Brain microvascular endothelial cell (primary cell): ENCODE measurements around the gene CRY1.

Source experiments
- DNase-seq: peaks from one replicate; pipeline ENCODE4 v3.0.0-alpha.2; 2020
- H3K27ac ChIP-seq: fragments of 250-450 bp; sonication (Bioruptor Pico); 2 replicates; pipeline ENCODE4 v1.5.1; 2020; ENCODE audit warnings: mild to moderate bottlenecking, moderate library complexity
- H3K27me3 ChIP-seq: fragments of 250-450 bp; sonication (Bioruptor Pico); replicated peaks from 2 replicates; pipeline ENCODE4 v1.5.1; 2020; ENCODE audit warnings: mild to moderate bottlenecking
- H3K36me3 ChIP-seq: fragments of 250-450 bp; sonication (Bioruptor Pico); replicated peaks from 2 replicates; pipeline ENCODE4 v1.5.1; 2020; ENCODE audit warnings: mild to moderate bottlenecking
- H3K4me3 ChIP-seq: 2 replicates; pipeline ENCODE4 v1.5.1; 2011; ENCODE audit warnings: low read depth, mild to moderate bottlenecking, control low read depth, low read length, moderate library complexity
- in situ Hi-C: cut with HindIII; loops from 2 replicates; pipeline ENCODE4 v1.10.0; 2017; ENCODE audit warnings: low sequenced_read_pairs, low pct_ligation_motif_present
- TF ChIP-seq, protein P1 (sequence below): IDR thresholded peaks from 2 replicates; pipeline ENCODE4 v1.5.1; 2011; ENCODE audit warnings: low read depth, mild to moderate bottlenecking, moderate library complexity, low read length, control low read depth, inconsistent platforms; ENCODE audit errors: missing control alignments

CRY1 gene

GRCh38 chr12:107093417-107094182, at the start of gene CRY1:
Gene CRY1 (minus strand): TSS chr12:107093549. CDS start chr12:107092961, 588 bp downstream.
- no peaks in the 10 kb centered on the region for H3K36me3 ChIP-seq
- in situ Hi-C loops, result no loop called here
- no peaks in the 10 kb centered on the region for H3K27me3 ChIP-seq
- peak within 1 kb of the TSS; percentile 91 for H3K4me3 ChIP-seq
- TF ChIP-seq, protein P1, sequence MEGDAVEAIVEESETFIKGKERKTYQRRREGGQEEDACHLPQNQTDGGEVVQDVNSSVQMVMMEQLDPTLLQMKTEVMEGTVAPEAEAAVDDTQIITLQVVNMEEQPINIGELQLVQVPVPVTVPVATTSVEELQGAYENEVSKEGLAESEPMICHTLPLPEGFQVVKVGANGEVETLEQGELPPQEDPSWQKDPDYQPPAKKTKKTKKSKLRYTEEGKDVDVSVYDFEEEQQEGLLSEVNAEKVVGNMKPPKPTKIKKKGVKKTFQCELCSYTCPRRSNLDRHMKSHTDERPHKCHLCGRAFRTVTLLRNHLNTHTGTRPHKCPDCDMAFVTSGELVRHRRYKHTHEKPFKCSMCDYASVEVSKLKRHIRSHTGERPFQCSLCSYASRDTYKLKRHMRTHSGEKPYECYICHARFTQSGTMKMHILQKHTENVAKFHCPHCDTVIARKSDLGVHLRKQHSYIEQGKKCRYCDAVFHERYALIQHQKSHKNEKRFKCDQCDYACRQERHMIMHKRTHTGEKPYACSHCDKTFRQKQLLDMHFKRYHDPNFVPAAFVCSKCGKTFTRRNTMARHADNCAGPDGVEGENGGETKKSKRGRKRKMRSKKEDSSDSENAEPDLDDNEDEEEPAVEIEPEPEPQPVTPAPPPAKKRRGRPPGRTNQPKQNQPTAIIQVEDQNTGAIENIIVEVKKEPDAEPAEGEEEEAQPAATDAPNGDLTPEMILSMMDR, result no peak
- peak within 1 kb of the TSS; percentile 92 for H3K27ac ChIP-seq
- DNase-seq, result peak; percentile 91

DNA sequence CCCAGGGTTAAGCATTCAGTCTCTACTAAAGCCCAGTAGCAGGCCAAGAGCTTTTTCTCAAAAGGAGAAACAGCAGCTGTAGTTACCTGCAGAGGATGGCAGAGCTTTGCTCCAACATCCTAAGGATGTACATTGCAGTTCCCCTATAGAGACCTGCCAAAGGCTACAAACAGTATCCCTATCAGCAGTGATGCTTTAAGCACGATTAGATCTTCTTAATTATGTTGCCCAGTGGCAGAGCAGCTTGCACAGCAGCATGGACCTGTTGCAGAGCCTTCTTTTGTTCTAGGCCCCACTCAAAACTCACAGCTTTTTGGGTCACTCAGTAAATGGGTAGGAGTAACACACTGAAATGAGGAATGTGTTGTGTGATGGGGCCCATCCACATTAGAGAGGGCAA, 46.4 kb upstream of the CRY1 start:
- no peaks in the 10 kb centered on the region for H3K36me3 ChIP-seq
- H3K27me3 ChIP-seq, result no peaks in the 10 kb centered on the region
- DNase-seq, result no peak
- in situ Hi-C loops, result loop anchor here (25.0 kb wide), 1 partner anchor 473 kb away; no protein-coding TSS in a partner anchor
- H3K27ac ChIP-seq, result no peak overlapping the region
- H3K4me3 ChIP-seq, result no peak overlapping the region
- TF ChIP-seq, protein P1, result no peak

DNA sequence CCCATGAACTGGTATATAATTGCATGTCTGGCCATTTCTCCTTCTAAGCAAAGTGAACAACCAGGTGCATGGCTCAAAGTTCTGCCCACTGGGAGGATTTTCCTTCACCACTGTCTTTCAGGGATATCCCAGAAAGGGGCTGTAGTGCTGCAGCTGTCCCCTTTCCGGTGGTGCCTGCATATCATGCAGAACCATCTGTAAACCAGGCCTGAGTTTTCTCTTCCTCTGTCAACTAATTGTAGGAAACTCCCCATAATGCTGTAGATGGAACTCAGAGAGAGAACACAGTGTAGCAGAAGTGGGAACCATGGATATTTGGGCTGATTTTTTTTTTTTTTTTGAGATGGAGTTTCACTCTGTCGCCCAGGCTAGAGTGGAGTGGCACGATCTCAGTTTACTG, 45.6 kb upstream of the CRY1 start:
- H3K27ac ChIP-seq, result no peak overlapping the region
- H3K36me3 ChIP-seq, result no peaks in the 10 kb centered on the region
- in situ Hi-C loops, result loop anchor here (25.0 kb wide), 1 partner anchor 473 kb away; no protein-coding TSS in a partner anchor
- no peaks in the 10 kb centered on the region for H3K27me3 ChIP-seq
- no peak overlapping the region for H3K4me3 ChIP-seq
- DNase-seq, result no peak
- TF ChIP-seq, protein P1, result no peak

DNA sequence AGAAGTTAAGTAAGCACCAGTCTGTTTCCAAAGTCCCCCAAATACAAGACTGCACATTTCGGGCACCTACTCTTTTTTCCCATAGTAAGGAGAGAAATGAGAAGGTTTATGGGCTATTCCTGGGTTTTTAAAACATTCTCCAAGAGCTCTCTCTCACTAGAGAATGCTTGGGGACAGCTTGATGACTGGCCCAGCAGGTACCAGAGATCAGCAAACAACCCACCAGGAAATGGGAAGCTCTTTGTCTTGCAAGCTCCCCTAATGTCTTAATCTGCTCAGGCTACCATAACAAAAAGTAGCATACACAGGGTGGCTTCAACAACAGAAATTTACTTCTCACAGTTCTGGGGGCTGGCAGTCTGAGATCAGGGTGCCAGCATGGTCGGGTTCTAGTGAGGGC, 41.8 kb upstream of the CRY1 start:
- no peak for DNase-seq
- Histone ChIP-seq H3K36me3 (no peaks in the 10 kb centered on the region), H3K4me3 (no peak overlapping the region), H3K27me3 (no peaks in the 10 kb centered on the region), H3K27ac (no peak overlapping the region)
- in situ Hi-C loops, result loop anchor here (25.0 kb wide), 1 partner anchor 477 kb away; no protein-coding TSS in a partner anchor
- TF ChIP-seq, protein P1, result no peak

GRCh38 chr12:107134558-107134957, 41.2 kb upstream of the CRY1 start:
- H3K27me3 ChIP-seq, result no peaks in the 10 kb centered on the region
- in situ Hi-C loops, result loop anchor here (25.0 kb wide), 1 partner anchor 478 kb away; no protein-coding TSS in a partner anchor
- H3K4me3 ChIP-seq, result no peak overlapping the region
- H3K27ac ChIP-seq, result no peak overlapping the region
- TF ChIP-seq, protein P1, result peak; percentile 46
- DNase-seq, result no peak
- no peaks in the 10 kb centered on the region for H3K36me3 ChIP-seq
